SK-N-MC (cell line): ENCODE data around the gene TOP1.

Experiments used
- EZH2 ChIP-seq: fragments of 200-600 bp; sonication (generic); IDR thresholded peaks from one replicate; pipeline ENCODE4 v1.6.1; 2017; ENCODE audit warnings: antibody characterized with exemption
- FOXP2 ChIP-seq: optimal IDR thresholded peaks from 2 replicates; pipeline ENCODE3; 2011; ENCODE audit warnings: mild to moderate bottlenecking, moderate library complexity; ENCODE audit not compliant: insufficient read depth; ENCODE audit errors: extremely low read length, control extremely low read depth
- POLR2AphosphoS5 ChIP-seq: IDR thresholded peaks from 2 replicates; pipeline ENCODE4 v1.6.1; 2012; ENCODE audit warnings: mild to moderate bottlenecking, low read depth, low read length, borderline replicate concordance

DNA sequence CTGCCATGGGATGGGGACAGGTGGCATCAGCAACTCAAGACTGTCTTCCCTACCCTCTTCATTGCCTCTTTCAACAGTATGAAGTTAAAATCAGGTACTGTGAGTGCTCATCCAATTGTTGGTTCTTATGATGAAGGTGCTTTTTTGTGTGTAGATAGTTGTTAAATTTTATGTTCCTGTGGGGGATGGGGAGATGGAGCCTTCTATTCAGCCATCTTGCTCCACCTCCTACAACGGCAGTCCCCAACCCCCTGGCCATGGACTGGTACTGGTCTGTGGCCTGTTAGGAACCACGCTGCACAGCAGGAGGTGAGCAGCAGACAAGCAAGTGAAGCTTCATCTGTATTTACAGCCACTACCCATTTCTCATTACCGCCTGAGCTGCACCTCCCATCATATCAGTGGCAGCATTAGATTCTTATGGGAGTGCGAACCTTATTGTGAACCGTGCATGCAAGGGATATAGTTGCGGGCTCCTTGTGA is 47.8 kb upstream of the TOP1 start:
- TF ChIP-seq POLR2AphosphoS5 (no peak), EZH2 (no peak), FOXP2 (no peak)
